Measurements from ENCODE around the gene LRP11. TPM values are rescaled to one million over a fixed set of nuclear protein-coding genes. Genes with fewer than 3 reads are reported as not detected.

Gene LRP11
- total and polyA plus RNA-seq, 10 of the 15 experiments (the other 5 are each of a cell fraction or from before 2014, with no cell fraction given): under 0.01 to 0.23 (median 0.03) TPM; not detected in 6

DNA sequence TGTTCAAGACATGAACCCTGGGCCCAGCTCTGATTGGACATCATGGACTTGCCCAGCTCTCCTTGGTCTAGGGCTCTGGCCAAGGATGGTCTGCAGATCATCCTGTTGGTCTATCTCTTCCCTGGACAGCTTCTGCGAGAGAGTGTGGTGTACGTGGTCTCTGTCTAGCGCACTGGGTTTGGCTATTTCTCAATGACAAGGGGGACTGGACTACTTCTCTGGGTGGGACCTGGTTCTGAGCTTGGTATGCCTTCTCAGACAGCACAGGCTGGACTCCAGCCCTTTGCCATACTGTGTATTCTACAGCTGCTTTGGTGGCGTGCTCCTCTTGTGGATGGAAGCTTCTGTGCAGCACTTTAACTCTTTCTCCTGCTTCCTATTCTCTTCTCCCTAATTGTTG lies 42.2 kb upstream of the LRP11 start (continued):
- TF ChIP-seq, protein P1, sequence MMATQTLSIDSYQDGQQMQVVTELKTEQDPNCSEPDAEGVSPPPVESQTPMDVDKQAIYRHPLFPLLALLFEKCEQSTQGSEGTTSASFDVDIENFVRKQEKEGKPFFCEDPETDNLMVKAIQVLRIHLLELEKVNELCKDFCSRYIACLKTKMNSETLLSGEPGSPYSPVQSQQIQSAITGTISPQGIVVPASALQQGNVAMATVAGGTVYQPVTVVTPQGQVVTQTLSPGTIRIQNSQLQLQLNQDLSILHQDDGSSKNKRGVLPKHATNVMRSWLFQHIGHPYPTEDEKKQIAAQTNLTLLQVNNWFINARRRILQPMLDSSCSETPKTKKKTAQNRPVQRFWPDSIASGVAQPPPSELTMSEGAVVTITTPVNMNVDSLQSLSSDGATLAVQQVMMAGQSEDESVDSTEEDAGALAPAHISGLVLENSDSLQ (IDR thresholded peaks at IDR 0.05): no peak
- no peak for TF ChIP-seq TARDBP (IDR thresholded peaks at IDR 0.05; ENCODE audit: borderline replicate concordance)
- TF ChIP-seq CHD4 (IDR thresholded peaks at IDR 0.05): no peak
- TF ChIP-seq RBBP5 (conservative IDR thresholded peaks at IDR 0.05): no peak
- no peak for TF ChIP-seq CHD1 (IDR thresholded peaks at IDR 0.05; ENCODE audit: low read depth, low read length)
- TF ChIP-seq FOXK2 (IDR thresholded peaks at IDR 0.05): no peak

DNA sequence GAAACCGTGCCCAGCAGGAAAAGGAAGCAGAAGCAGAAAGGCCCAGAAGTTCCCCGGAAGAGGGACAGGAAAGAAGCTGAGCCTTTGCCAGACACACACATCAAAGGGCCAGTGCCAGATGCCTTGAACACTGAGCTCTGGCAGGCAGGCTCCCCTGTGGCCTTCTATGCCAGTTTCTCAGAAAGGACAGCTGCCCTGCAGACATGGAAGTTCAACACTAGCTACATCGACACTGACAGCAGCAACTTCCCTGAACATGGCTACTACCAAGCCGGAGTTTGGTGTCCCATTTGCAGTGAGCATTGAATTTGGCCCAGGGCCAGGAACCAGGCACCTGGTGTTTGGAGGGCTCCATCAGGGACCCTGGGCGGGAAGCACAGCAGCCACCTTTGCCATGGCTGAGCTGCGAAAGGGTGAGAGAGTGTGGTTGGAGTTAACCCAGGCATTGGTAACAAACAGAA lies 41.8 kb upstream of the LRP11 start:
- CTCF ChIA-PET: interaction anchor here (1.0 kb wide), 1 partner anchor 70 kb away, joined by 3 read pairs; no protein-coding TSS in a partner anchor
- Histone ChIP-seq H3K4me1 (ENCODE audit: control insufficient read depth, insufficient read depth, low read length) (no peaks in the 10 kb centered on the region), H3K4me2 (ENCODE audit: control insufficient read depth, insufficient read depth) (no peak overlapping the region), H3K27ac (ENCODE audit: control insufficient read depth, insufficient read depth) (no peak overlapping the region), H3K9ac (ENCODE audit: control insufficient read depth, insufficient read depth, low read length) (no peak overlapping the region), H4K20me1 (ENCODE audit: control insufficient read depth, insufficient read depth) (no peaks in the 10 kb centered on the region), H2AFZ (ENCODE audit: control insufficient read depth, low read depth, low read length) (no peak overlapping the region), H3K9me3 (replicated peaks; ENCODE audit: control insufficient read depth, insufficient read depth, low read length) (peaks cover 3% of the 10 kb centered on the region; the same call in 1 of the 3 replicates), H3K4me3 (no peak overlapping the region), H3K36me3 (ENCODE audit: control insufficient read depth in 2 of 2, insufficient read depth in 2 of 2, low read length in 1 of 2) (no peaks in the 10 kb centered on the region), H3K79me2 (ENCODE audit: control insufficient read depth, insufficient read depth, low read length) (no peaks in the 10 kb centered on the region), H3K27me3 (replicated peaks in 1 of 2; ENCODE audit: control insufficient read depth in 2 of 2, insufficient read depth in 2 of 2, low read length in 1 of 2) (peaks cover 2 to 6% of the 10 kb centered on the region in 2 experiments; a peak in 2 of 4 replicates)
- POLR2A ChIA-PET: no interaction called here
- RAD21 ChIA-PET (ENCODE audit: unreplicated experiment): no interaction called here
- intact Hi-C loops (cut with micrococcal nuclease; ENCODE audit: unreplicated experiment): no loop called here
- SMC1A ChIA-PET (ENCODE audit: uncharacterized antibody, unreplicated experiment): interaction anchor here (1.4 kb wide), 1 partner anchor 86 kb away, joined by 3 read pairs; no protein-coding TSS in a partner anchor
- ATAC-seq (no peak), DNase-seq (ENCODE audit: low read depth, low spot score) (no peak), FAIRE-seq (no peak)
- BruUV-seq (replicated peaks): no TSS peak
- in situ Hi-C loops (cut with MboI): no loop called here
- TF ChIP-seq HDAC6 (IDR thresholded peaks at IDR 0.05; ENCODE audit: unreplicated experiment) (no peak), PAX5 (IDR thresholded peaks at IDR 0.05; ENCODE audit: borderline replicate concordance, low read depth, low read length) (no peak), SMC3 (IDR thresholded peaks at IDR 0.05; ENCODE audit: borderline replicate concordance, low read length) (no peak), ATF7 (IDR thresholded peaks at IDR 0.05; ENCODE audit: low read depth) (no peak), TBL1XR1 (IDR thresholded peaks at IDR 0.05; ENCODE audit: low read depth, low read length) (no peak), ESRRA (IDR thresholded peaks at IDR 0.05; ENCODE audit: low read length) (no peak), RFX5 (IDR thresholded peaks at IDR 0.05; ENCODE audit: low read depth, low read length) (no peak), NFIC (IDR thresholded peaks at IDR 0.05; ENCODE audit: low read depth, low read length) (no peak)
- TF ChIP-seq, protein P2, sequence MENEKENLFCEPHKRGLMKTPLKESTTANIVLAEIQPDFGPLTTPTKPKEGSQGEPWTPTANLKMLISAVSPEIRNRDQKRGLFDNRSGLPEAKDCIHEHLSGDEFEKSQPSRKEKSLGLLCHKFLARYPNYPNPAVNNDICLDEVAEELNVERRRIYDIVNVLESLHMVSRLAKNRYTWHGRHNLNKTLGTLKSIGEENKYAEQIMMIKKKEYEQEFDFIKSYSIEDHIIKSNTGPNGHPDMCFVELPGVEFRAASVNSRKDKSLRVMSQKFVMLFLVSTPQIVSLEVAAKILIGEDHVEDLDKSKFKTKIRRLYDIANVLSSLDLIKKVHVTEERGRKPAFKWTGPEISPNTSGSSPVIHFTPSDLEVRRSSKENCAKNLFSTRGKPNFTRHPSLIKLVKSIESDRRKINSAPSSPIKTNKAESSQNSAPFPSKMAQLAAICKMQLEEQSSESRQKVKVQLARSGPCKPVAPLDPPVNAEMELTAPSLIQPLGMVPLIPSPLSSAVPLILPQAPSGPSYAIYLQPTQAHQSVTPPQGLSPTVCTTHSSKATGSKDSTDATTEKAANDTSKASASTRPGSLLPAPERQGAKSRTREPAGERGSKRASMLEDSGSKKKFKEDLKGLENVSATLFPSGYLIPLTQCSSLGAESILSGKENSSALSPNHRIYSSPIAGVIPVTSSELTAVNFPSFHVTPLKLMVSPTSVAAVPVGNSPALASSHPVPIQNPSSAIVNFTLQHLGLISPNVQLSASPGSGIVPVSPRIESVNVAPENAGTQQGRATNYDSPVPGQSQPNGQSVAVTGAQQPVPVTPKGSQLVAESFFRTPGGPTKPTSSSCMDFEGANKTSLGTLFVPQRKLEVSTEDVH (IDR thresholded peaks at IDR 0.05; ENCODE audit: low read depth, partially characterized antibody): no peak
- TF ChIP-seq, protein P3, sequence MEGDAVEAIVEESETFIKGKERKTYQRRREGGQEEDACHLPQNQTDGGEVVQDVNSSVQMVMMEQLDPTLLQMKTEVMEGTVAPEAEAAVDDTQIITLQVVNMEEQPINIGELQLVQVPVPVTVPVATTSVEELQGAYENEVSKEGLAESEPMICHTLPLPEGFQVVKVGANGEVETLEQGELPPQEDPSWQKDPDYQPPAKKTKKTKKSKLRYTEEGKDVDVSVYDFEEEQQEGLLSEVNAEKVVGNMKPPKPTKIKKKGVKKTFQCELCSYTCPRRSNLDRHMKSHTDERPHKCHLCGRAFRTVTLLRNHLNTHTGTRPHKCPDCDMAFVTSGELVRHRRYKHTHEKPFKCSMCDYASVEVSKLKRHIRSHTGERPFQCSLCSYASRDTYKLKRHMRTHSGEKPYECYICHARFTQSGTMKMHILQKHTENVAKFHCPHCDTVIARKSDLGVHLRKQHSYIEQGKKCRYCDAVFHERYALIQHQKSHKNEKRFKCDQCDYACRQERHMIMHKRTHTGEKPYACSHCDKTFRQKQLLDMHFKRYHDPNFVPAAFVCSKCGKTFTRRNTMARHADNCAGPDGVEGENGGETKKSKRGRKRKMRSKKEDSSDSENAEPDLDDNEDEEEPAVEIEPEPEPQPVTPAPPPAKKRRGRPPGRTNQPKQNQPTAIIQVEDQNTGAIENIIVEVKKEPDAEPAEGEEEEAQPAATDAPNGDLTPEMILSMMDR (IDR thresholded peaks at IDR 0.05 in 2 of 3, conservative IDR thresholded peaks at IDR 0.05 in 1 of 3; ENCODE audit: control insufficient read depth in 2 of 3, extremely low read depth in 1 of 3, insufficient read depth in 1 of 3, low read depth in 3 of 3, low read length in 3 of 3): no peak
- WGBS (ENCODE audit: insufficient coverage, insufficient replicate concordance, low lambda C conversion rate, missing lambda C conversion rate): 51% methylated on average over 6 of the region's 6 CpGs
